ENCODE data around the gene GSTA1.
"Not testable (repeated sequence)": the region's sequence is repeated elsewhere in the genome, so short reads cannot be mapped to it uniquely, and the experiment has no call there.

GSTA1 gene

DNA sequence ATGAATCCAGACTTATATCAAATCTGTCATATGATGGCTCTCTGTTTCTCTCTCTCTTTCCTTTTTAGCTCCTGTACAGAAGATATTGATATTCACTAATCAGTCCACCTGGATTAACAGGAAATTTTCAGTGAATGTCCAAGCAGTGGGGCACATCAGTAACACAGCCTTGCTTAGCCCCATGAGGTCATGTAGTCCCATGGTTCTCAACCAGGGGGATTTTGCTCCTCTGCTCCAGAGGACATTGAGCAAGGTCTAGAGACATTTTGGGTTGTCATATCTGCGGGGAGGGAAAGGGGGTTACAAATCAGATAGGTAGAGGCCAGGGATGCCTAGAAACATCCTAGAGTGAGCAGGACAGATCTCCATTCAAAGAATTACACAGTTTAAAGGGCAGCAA, 810 bp downstream of the GSTA1 start:
- DNase-seq, result no peak

DNA sequence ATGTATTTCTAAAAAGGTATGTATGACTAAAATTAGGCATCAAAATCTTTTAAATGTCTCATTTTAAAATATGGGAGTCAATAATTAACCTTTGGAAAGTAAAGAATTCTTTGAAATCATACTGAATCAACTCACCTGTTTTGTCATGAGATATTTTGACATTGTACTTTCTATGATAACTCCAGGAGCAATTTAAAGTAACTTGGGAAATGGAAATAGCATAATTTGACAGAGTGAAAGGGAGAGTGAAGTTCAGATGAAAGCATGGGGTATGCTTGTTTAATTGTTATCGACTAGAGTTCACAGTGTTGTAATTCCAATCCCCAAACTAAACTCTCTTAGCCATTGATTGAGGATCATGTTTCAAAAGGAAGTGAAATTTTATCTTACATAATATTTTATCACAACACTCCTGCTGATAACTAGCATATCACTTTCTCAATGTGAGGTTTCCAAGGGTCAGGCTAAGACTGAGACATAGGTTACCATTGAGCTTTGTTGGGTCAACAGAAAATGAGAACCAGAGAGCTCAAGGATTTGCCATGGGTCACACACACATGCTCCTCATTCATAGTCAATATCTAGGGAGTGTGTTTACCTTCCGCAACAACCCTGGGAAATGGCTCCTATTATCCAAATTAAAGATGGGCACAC, 2.3 kb downstream of the GSTA1 start:
- no peak for DNase-seq

DNA sequence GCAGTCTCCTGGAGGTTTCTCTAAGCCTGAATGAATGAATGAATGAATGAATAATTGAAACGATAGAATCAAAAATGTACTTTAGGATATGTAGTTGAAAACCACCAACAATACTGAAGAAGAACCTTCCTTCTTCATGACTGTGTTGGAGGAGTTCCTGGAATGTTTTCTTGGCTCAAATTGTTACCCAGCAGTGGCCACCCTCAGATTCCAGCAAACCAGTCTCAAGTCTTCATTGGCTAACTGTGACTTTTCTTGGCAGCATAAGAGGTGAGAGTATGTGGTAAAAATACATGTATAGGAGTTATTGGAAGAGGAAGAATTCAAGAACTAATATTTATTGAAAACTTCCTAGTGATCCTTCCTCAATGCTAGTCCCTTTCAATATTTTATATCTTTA, 4.3 kb downstream of the GSTA1 start:
- not testable (repeated sequence) for DNase-seq

DNA sequence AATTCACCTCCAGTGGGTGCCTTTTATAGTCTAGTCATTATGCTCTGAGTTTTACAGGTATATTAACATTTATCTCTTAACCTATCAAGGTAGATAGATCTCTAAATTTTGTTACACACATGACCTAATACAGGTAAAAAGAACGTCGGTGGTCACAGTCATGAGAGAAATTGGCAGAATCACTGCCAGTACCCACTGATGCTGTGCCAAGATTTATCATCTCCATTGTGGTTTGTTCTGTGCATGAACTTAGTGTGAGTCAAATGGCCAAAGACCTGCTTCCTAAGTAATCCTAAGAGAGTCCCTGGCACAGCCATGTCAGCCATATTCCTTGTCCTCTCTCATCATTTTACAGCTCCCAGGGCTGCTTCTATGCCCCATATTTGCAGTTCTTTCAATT, 9.2 kb downstream of the GSTA1 start:
- not testable (repeated sequence) for DNase-seq

DNA sequence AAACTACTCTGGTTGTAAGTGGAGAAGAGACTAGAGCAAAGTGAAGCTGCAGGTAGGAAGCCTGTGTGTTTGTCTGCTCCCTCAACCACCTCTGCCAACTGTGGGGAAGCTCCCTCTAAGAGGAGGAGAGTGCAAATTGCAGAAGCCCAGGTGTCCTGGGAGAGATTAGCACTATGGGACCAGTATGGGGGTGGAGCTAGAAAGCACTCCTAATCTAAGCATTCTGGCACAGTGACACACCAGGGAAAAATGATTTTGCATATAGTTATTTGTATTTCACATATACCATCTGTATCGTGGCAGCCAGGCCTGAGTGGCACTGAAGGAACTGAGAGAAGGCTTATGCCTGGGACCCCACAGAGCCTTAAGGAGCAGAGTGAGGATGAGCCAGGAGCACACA, 12.8 kb downstream of the GSTA1 start:
- DNase-seq, result no peak

DNA sequence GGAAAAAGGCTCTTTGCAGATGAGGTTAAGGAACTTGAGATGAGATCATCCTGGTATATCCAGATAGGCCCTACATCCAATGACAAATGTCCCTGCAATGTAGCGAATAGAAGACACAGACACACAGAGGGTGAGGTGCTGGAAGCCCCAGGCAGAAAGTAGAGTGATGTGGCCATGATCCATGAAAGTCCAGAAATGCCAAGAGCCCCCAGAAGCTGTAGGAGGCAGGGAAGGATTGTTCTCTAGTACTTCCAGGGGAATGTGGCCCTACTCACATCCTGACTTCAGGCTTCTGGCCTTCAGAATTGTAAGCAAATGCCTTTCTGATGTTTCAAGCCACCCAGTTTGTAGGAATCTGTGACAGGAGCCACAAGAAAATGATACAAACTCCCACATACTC, 14.0 kb downstream of the GSTA1 start:
- DNase-seq, result not testable (repeated sequence)

DNA sequence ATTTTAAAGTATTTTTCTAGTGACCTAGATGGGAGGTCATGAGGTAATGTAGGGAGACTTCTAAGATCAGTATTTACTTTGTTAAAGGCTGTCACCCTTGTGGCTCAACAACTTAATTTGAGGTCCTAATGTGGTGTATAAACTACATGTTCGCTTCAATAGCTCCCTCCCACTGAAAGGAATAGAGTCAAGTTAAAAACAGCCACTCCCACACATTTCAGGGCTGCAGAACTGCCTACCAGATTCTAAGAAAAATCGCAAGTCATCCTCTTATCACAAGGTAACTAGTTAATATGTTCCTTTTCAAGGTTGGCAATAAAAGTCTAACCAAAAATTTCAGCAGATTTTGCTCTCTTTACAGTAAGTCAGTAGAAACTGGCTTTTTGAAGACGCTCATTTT, 15.1 kb downstream of the GSTA1 start:
- no peak for DNase-seq

DNA sequence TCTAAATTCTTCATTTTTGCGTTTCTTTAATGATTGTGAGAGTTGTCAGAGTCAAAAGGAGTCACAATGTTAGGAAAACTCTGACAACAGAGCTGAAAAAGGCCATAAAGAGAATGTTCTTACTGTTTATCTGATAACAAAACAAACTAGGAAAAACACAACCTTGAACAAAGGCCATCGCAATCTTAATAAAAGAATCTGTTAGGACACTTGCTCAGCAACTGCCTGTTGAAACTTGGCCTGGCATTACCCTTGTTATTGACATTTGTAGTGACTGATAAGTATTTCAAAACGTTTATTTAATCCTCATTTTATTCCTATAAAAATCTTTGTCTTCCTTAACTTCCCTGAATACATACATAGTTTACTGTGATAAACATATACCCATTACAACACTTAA, 15.7 kb downstream of the GSTA1 start:
- no peak for DNase-seq

DNA sequence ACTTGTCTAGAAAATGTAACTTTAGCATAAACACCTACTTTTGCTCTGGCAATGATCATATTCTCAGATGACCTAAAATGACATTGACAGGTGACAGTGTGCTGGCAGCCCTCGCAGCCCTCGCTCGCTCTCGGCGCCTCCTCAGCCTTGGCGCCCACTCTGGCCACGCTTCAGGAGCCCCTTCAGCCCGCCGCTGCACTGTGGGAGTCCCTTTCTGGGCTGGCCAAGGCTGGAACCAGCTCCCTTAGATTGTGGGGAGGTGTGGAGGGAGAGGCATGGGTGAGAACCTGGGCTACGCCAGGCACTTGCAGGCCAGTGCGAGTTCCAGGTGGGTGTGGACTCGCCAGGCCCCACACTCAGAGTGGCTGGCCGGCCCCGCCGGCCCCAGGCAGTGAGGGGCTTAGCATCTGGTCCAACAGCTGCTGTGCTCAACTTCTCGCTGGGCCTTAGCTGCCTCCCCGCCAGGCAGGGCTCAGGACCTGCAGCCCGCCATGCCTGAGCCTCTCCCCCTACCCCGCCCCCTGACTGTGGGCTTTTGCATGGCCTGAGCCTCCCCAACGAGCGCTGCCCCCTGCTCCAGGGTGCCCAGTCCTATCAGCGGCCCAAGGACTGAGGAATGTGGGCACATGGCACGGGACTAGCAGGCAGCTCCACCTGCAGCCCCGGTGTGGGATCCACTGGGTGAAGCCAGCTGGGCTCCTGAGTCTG, 17.2 kb downstream of the GSTA1 start:
- DNase-seq, result no peak

DNA sequence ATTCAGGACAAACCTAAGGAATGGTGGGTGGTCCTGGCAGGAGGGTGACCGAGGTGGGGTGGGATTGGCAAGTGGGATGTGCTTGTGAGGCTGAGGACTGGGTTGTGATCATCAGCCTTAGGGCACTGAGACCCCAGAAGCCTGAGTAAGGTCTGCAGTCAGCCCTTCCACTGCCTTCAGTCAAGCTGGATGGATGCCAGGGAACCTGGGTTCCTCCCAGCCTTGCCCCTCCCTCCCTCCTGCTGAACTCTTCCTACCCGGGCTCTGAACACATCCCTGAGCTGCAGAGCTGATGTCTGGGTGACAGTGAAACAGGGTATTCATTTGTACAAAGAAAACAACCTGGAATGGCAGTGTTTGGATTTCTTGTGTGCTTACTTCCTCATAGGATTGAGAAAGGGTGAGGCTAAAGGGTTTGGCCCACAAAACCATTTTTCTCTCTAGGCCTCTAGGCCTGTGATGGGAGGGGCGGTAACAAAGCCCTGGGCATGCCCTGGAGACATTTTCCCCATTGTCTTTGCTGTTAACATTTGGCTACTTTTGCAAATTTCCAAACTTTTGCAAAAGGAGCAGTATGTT, 20.8 kb downstream of the GSTA1 start:
- not testable (repeated sequence) for DNase-seq

DNA sequence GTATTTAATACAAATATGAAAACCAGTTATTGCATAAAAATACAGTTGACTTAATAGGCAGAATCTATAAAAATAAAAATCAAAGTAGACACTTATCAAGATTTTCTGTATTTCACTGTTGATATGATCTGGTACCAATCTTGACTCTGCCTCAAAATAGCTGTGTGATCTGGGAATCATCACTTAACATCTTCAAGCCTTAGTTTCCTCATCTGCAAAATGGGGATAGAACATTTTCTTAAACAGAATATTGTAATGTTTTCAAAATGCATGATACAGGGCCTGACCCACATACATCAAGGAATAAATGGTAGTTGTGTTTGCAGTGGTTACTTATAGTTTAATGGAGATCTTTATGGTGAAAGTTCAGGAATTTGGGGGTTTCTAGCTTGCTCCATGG, 21.4 kb downstream of the GSTA1 start:
- not testable (repeated sequence) for DNase-seq

DNA sequence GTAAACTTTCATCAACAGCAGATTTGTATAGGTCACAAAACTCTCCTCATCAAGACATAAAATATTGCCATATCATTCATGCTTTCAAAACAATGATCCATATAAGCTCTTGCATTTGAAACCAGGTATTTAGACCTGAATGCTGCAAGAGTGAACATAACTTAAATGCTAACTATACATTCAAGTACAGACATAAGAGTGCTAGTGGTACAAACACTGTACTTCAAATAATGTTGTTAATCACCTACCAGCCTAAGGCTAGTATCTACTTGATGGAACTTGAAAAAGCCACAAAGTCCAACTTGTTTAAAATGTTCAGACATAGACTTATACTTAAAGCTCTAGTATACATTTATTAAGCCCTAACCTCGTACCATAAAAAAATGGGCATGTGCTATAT, 24.4 kb downstream of the GSTA1 start:
- DNase-seq, result no peak

DNA sequence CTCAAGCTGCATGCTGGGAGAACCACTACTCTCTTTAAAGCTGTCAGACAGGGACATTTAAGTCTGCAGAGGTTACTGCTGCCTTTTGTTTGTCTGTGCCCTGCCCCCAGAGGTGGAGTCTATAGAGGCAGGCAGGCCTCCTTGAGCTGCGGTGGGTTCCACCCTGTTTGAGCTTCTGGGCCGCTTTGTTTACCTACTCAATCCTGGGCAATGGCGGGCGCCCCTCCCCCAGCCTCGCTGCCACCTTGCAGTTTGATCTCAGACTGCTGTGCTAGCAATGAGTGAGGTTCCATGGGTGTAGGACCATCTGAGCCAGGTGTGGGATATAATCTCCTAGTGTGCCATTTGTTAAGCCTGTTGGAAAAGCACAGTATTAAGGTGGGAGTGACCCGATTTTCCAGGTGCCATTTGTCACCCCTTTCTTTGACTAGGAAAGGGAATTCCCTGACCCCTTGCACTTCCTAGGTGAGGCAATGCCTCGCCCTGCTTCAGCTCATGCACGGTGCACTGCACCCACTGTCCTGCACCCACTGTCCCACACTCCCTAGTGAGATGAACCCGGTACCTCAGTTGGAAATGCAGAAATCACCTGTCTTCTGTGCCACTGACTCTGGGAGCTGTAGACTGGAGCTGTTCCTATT, 26.8 kb downstream of the GSTA1 start:
- not testable (repeated sequence) for DNase-seq

DNA sequence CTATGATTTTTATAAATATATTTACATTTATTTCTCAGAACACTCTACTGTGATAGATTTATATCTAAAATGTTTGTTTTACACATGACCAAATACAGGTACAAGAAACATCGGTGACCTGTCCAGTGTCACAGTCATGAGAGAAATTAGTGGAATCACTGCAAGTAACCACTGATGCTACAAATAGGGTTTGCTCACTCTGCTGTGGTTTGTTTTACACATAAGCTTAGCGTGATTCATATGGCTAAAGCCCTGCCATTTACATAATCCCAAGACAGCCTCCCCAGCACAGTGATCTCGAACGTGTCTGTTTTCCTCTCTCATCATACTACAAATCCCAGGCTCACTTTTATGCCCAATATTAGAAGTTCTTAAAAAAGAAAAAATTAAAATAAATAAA, 34.2 kb downstream of the GSTA1 start:
- DNase-seq, result not testable (repeated sequence)

DNA sequence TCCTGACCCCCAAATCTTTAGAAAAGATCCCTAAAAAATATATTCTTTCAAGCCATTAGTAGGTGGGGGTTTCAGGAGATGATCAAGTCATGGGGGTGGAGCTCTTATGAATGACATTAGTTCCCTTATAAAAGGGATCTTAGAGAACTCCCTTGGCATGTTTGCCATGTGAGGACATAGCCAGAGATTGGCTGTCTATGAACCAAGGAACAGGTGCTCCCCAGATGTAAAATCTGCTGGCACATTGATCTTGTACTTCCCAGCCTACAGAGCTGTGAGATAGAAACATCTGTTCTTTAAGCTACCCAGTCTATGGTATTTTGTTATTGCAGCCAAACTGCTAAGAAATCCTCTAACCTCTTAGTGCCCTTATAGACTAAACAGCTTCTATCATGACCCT, 36.0 kb downstream of the GSTA1 start:
- not testable (repeated sequence) for DNase-seq

DNA sequence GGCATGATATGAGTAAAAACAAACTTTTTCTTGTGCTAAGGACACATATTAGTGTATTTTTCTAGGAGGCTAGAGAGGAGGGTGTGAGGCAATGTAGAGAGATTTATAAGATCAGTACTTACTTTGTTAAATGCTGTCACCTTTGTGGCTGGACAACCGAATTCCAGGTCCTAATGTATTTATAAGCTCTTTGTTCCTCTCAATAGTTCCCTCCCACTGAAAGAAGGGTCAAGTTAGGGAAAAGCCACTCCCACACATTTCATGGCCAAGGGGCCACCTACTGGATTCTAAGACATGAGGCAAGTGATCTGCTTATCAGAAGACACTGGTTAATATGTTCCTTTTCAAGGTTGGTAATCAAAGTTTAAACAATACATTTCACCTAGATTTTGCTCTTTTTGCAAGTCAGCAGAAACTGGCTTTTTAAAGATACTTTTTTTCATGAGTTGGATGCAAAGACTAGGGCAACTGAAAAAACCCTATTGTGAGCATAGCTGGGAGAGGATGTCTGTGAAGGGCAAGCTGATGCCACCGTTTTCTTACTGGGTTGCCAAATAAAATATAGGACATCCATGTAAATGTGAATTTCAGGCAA, 40.2 kb downstream of the GSTA1 start, which contains the start of gene GSTA2:
Gene GSTA2, minus strand, starts transcription at position 154 of the 595 bp plus-strand sequence. CDS start 5,528 bp downstream, outside the sequence.
- not testable (repeated sequence) for DNase-seq

DNA sequence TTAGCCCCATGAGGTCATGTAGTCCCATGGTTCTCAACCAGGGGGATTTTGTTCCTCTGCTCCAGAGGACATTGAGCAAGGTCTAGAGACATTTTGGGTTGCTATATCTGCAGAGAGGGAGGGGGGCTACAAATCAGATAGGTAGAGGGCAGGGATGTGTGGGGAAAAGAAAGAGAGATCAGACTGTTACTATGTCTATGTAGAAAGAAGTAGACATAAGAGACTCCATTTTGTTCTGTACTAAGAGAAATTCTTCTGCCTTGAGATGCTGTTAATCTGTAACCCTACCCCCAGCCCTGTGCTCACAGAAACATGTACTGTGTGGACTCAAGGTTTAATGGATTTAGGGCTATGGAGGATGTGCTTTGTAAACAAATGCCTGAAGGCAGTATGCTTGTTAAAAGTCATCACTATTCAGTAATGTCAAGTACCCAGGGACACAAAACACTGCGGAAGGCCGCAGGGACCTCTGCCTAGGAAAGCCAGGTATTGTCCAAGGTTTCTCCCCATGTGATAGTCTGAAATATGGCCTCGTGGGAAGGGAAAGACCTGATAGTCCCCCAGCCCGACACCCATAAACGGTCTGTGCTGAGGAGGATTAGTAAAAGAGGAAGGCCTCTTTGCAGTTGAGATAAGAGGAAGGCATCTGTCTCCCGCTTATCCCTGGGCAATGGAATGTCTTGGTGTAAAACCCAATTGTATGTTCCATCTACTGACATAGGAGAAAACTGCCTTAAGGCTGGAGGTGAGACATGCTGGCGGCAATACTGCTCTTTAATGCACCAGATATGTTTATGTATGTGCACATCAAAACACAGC, 41.7 kb downstream of the GSTA1 start:
- DNase-seq, result not testable (repeated sequence)

DNA sequence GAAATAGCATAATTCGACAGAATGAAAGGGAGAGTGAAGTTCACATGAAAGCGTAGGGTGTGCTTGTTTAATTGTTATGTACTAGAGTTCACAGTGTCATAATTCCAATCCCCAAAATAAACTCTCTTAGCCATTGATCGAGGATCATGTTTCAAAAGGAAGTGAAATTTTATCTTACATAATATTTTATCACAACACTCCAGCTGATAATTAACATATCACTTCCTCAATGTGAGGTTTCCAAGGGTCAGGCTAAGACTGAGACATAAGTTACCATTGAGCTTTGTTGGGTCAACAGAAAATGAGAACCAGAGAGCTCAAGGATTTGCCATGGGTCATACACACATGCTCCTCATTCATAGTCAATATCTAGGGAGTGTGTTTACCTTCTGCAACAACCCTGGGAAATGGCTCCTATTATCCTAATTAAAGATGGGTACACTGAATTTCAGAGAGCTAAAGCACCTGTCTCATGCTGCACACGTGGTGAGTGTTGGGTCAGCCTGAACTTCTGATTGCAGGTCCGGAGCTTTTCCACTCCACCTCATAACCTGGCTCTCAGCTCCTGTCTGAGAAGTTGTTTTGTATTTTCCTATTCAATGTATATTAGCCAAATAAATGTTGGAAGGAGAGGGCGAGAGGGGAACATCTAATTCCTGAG, 43.4 kb downstream of the GSTA1 start:
- DNase-seq, result no peak

DNA sequence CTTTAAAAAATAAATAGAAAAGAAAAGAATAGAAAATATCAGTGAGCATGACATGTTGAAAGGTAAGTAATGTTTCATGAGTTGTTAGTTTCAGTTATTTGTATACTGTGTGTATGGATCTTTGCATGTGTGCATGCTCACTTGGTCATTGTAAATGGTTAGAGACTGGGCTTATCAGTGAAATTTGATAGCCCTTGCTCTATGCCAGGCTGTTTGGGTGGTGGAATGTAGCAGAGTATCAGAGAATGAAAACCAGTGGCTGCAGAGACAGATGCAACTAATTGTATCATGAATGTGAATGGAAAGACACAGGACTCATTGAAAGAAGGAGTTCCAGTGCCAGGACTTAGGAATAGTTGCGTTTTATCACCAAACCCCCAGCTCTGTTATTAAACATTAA, 44.5 kb downstream of the GSTA1 start:
- DNase-seq, result no peak

DNA sequence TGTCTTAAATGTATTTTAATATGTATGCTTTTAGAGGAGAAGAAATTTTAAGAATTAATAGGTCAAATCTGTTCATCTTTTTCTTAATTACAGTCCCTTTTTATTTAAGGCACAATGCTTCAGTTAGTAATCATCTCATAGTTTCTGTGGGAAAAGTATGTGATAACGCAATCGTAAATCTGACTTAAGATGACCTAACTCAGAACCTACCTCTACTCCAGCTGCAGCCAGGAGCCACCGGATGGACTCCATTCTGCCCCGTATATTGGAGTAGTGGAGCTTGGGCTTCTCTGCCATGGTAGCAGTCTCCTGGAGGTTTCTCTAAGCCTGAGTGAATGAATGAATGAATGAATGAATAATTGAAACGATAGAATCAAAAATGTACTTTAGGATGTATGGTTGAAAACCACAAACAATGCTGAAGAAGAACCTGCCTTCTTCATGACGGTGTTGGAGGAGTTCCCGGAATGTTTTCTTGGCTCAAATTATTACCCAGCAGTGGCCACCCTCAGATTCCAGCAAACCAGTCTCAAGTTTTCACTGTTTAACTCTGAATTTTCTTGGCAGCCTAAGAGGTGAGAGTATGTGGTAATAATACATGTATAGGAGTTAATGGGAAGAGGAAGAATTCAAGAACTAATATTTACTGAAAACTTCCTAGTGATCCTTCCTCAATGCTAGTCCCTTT, 45.8 kb downstream of the GSTA1 start:
- DNase-seq, result not testable (repeated sequence)

DNA sequence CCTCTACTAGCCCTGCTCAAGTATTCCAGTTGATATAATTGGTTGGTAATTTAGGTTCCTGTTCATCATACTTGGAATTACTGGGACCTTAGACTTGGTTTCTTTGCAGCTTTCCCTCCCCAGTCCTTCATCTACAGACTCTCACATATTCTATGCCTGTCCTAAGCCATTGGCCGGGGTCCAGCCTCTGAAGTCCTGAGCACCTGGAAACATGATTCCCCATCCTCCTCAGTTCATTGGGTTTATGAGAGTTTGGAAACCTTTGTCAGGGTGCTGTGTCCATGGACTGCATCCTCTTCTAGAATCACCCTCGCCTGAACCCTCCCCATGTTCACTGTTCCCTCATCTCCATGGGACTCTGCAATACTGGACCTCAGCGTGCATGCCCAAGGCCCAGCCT, 49.2 kb downstream of the GSTA1 start:
- no peak for DNase-seq
